Measurements from ENCODE around the gene SCN9A. TPM values are rescaled to one million over a fixed set of nuclear protein-coding genes. Genes with fewer than 3 reads are reported as not detected.
"Not testable (repeated sequence)": the region's sequence is repeated elsewhere in the genome, so short reads cannot be mapped to it uniquely, and the experiment has no call there.

SCN9A gene
- total and polyA plus RNA-seq, 2 donors: 0.67 to 32.9 TPM

- no peak overlapping the region for H3K27ac ChIP-seq (ENCODE audit: low read depth)
- WGBS: 82% methylated on average over 3 of the region's 3 CpGs
- no peaks in the 10 kb centered on the region for H3K4me1 ChIP-seq (ENCODE audit: insufficient read depth)
- no peak overlapping the region for H3K4me3 ChIP-seq (ENCODE audit: low read depth, low read length)
- DNase-seq (ENCODE audit: extremely low spot score): no peak
- H3K36me3 ChIP-seq (ENCODE audit: insufficient read depth): no peaks in the 10 kb centered on the region
These were observed 10.5 kb downstream of the SCN9A start for GRCh38 chr2:166365239-166365638.

GRCh38 chr2:166364476-166365161 lies 11.1 kb downstream of the SCN9A start:
- no peak overlapping the region for H3K27ac ChIP-seq (ENCODE audit: low read depth)
- WGBS: 89% methylated on average over 9 of the region's 9 CpGs
- H3K4me1 ChIP-seq (ENCODE audit: insufficient read depth): no peaks in the 10 kb centered on the region
- DNase-seq (ENCODE audit: extremely low spot score): no peak
- H3K36me3 ChIP-seq (ENCODE audit: insufficient read depth): no peaks in the 10 kb centered on the region
- H3K4me3 ChIP-seq (ENCODE audit: low read depth, low read length): no peak overlapping the region

DNA sequence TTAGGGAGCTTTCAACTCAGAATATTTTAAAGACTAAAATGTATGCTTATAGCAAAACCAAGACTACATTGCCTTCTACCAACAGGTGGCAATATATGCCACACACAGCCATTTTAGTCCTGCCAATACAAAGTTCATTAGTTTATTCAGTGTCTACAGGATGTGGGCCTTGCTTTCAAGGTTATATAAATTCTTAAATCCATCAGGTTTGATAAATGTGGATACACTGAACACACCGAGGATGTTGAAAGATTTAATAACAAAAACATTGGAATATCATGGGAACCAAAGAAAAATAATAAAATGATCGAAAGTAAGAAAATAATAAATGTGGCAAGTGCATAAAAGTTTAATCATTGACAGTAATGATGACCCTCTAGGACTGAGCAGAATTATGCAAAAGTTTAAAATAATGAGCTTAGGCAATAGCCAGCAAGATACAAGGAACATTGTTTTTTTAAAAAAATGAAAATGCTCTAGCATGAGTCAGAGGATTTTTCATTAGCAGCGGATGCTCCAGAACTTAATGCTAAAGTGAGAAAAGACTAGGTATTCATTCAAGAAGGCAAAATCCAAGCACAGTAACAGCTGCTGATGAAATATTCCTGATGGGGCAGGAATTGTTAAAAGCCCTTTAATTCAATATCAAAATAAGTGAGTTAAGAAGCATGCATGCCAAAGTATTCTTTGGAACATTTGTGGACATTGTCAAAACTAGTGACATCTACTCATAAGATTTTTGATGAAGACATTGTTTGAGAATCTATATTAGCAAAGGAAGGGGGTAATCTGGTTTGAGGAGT lies 14.2 kb downstream of the SCN9A start:
- H3K4me1 ChIP-seq (ENCODE audit: insufficient read depth): no peaks in the 10 kb centered on the region
- no peak overlapping the region for H3K27ac ChIP-seq (ENCODE audit: low read depth)
- DNase-seq (ENCODE audit: extremely low spot score): no peak
- H3K36me3 ChIP-seq (ENCODE audit: insufficient read depth): no peaks in the 10 kb centered on the region
- H3K4me3 ChIP-seq (ENCODE audit: low read depth, low read length): no peak overlapping the region
- WGBS: 70% methylated on average over 3 of the region's 3 CpGs

GRCh38 chr2:166360906-166361305 lies 14.8 kb downstream of the SCN9A start:
- no peak overlapping the region for H3K27ac ChIP-seq (ENCODE audit: low read depth)
- no peak for DNase-seq (ENCODE audit: extremely low spot score)
- H3K36me3 ChIP-seq (ENCODE audit: insufficient read depth): no peaks in the 10 kb centered on the region
- WGBS: 69% methylated on average over 2 of the region's 2 CpGs
- H3K4me1 ChIP-seq (ENCODE audit: insufficient read depth): no peaks in the 10 kb centered on the region
- no peak overlapping the region for H3K4me3 ChIP-seq (ENCODE audit: low read depth, low read length)

DNA sequence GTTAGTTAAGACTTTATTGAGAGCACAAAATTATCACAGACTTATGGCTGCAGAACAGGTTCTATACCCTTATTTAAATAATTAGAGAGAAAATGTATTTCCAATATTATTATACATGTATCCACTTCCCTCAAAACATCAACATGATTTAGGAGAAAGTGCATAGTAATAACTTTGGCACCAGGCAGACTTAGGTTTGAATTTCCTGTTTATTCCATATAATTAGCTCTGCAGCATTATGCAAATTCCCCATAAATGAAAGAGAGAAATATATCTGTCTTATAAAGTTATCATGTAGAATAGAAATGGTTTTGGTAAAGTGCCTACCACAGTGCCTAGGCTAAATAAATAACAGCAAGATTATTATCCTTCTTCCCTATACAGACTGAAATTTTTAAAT lies 15.3 kb downstream of the SCN9A start:
- no peak for DNase-seq (ENCODE audit: extremely low spot score)
- H3K36me3 ChIP-seq (ENCODE audit: insufficient read depth): no peaks in the 10 kb centered on the region
- H3K4me3 ChIP-seq (ENCODE audit: low read depth, low read length): no peak overlapping the region
- H3K27ac ChIP-seq (ENCODE audit: low read depth): no peak overlapping the region
- H3K4me1 ChIP-seq (ENCODE audit: insufficient read depth): no peaks in the 10 kb centered on the region

- not testable (repeated sequence) for H3K36me3 ChIP-seq (ENCODE audit: insufficient read depth)
- 95% methylated on average over 4 of the region's 4 CpGs for whole genome bisulfite sequencing
These were observed 17.8 kb downstream of the SCN9A start for GRCh38 chr2:166357950-166358321.

DNA sequence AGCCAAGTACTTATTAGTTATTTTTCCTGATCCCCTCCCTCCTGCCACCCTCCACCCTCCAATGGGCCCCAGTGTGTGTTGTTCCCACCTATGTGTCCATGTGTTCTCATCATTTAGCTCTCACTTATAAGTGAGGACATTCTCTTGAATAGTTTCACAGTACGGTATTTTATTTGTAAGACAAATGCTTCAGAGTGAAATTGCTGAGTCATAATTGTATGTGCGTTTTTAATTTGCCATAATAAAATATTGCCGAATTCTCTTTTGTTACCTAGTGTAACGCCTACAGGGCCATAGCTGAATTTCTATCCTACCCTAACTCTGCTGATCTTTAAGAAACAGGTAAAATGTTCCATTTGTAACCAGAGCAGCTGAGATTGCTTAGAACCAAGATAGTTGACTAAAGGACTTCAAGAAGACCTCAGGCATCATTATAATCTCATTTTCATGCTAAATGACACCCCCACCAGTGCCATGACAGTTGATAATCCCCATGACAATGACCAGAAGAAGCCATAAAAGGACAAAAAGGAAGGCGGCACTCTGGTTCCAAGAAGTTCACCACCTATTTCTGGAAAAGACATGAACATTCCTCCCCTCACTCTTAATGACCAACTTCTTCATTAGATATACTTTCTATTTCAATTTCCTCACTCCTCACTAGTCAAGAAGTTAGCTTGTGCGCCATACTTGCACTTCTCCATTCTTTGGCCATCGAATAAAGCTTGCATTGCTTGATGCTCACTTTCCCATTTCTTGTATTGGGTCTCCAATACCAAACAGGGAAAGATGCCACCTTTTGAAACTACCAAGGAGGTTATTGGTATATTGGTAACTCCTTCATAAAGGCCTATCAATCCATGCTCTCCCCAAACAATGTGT lies 18.4 kb downstream of the SCN9A start:
- no peaks in the 10 kb centered on the region for H3K4me1 ChIP-seq (ENCODE audit: insufficient read depth)
- H3K27ac ChIP-seq (ENCODE audit: low read depth): no peak overlapping the region
- H3K36me3 ChIP-seq (ENCODE audit: insufficient read depth): no peaks in the 10 kb centered on the region
- no peak for DNase-seq (ENCODE audit: extremely low spot score)
- 89% methylated on average over 7 of the region's 7 CpGs for WGBS
- no peak overlapping the region for H3K4me3 ChIP-seq (ENCODE audit: low read depth, low read length)

More at GRCh38 chr2:166357950-166358321, 17.8 kb downstream of the SCN9A start:
- H3K4me3 ChIP-seq (ENCODE audit: low read depth, low read length); DNase-seq (ENCODE audit: extremely low spot score); H3K27ac ChIP-seq (ENCODE audit: low read depth); H3K4me1 ChIP-seq (ENCODE audit: insufficient read depth): not testable (repeated sequence)

DNA sequence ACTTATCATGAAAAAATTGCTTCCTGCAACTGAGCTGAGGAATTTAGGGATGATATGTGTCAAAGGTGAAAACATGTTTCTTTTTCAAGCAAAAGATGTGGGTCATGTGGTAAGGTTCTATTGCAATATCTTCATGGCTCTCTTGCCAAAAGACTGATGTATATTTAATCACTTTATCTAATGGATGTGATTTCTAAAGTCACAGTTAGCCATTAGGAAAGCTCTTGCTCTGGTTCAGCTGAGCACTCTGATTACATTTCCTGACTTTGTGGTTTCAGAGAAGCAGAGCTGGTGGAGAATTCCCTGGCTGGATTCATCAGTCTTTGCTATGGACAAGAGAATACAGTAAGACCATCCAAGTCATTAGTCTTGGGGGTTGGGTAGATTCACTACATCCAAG lies 24.4 kb downstream of the SCN9A start:
- H3K4me3 ChIP-seq (ENCODE audit: low read depth, low read length): no peak overlapping the region
- H3K27ac ChIP-seq (ENCODE audit: low read depth): no peak overlapping the region
- no peak for DNase-seq (ENCODE audit: extremely low spot score)
- no peaks in the 10 kb centered on the region for H3K4me1 ChIP-seq (ENCODE audit: insufficient read depth)
- H3K36me3 ChIP-seq (ENCODE audit: insufficient read depth): no peaks in the 10 kb centered on the region

DNA sequence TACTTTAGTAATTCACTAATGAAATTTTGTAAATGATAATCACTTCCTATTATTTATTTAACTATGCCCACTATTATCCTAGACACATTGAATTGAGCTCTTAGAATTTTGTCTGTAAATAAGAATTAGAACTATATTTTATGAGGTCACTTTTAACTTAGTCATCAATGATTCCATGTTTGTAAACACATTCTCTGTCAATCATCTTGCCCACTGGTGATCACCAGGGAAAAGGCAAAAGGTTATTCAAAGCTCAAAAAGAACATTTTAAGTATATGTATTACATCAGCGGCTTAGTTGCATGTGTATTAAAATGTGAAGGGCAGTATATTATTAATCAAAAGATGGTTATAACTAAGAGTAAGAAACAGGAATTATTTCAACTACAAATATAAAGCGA lies 25.2 kb downstream of the SCN9A start:
- Histone ChIP-seq H3K4me3 (ENCODE audit: low read depth, low read length) (no peak overlapping the region), H3K36me3 (ENCODE audit: insufficient read depth) (no peaks in the 10 kb centered on the region), H3K4me1 (ENCODE audit: insufficient read depth) (no peaks in the 10 kb centered on the region), H3K27ac (ENCODE audit: low read depth) (no peak overlapping the region)
- DNase-seq (ENCODE audit: extremely low spot score): no peak
- WGBS: 97% methylated on average over 2 of the region's 2 CpGs

DNA sequence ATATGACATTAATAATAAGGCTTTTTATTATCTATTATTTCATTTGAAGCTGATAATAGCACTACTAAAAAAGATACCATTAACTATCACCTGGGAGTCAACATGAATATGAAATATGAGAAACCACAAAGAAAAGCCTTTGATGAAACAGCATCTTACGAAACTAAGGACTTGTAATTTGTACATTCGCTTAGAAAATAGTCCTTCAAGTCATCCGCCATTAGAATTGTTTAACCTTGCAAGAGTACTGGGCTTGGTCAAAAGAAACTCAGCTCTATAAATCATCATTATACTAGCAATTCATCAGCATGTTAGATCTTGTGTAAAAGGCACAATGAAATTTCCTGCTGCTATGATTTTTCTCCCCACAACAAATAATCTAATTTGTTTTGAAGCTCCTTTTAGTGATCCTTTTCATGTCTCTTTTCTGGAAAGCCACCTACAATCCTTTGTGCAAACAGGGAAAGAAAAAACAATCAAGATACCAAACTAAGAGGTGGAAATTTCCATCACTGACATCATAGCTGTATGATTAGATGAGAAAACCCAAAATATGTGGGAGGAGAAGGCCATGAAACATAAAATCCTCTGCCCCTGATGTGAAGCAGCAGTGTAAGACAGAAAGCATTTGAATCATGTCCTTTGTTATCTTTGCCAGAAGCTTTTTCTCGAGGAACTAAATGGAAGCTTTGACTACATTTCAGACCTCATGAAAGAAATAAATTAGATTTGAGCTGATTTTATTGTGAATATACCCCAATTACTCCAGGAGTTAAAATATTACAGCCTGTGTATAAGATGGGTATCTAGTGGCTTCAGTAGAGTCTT lies 31.2 kb downstream of the SCN9A start:
- DNase-seq (ENCODE audit: extremely low spot score): peak; percentile 51
- Histone ChIP-seq H3K4me1 (ENCODE audit: insufficient read depth) (no peaks in the 10 kb centered on the region), H3K36me3 (ENCODE audit: insufficient read depth) (no peaks in the 10 kb centered on the region), H3K4me3 (ENCODE audit: low read depth, low read length) (no peak overlapping the region), H3K27ac (ENCODE audit: low read depth) (no peak overlapping the region)
- WGBS: 71% methylated on average over 4 of the region's 4 CpGs

GRCh38 chr2:166343467-166343866 lies 32.3 kb downstream of the SCN9A start:
- Histone ChIP-seq H3K4me3 (ENCODE audit: low read depth, low read length) (no peak overlapping the region), H3K4me1 (ENCODE audit: insufficient read depth) (no peaks in the 10 kb centered on the region), H3K36me3 (ENCODE audit: insufficient read depth) (no peaks in the 10 kb centered on the region), H3K27ac (ENCODE audit: low read depth) (no peak overlapping the region)
- 22% methylated on average over 2 of the region's 2 CpGs for WGBS
- no peak for DNase-seq (ENCODE audit: extremely low spot score)

DNA sequence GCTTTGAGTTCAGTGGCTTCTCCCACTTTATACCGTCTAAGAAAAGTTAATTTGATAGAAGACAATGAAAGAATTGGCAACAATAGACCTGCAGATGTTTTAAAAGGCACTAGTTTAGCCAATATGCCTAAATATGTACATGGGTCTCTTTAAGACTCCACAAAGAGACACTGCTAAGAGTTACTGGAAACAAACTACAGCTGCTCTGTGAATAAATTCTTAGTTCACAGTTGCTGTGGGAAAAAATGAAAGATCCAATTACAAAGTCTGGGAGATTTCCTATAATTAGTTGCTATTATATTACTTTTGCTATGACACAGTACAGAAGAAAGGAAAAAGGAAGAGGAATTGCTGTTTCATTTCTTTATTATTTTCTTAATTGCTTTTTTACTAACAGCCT lies 34.3 kb downstream of the SCN9A start:
- Histone ChIP-seq H3K4me3 (ENCODE audit: low read depth, low read length) (no peak overlapping the region), H3K4me1 (ENCODE audit: insufficient read depth) (no peaks in the 10 kb centered on the region), H3K27ac (ENCODE audit: low read depth) (no peak overlapping the region), H3K36me3 (ENCODE audit: insufficient read depth) (no peaks in the 10 kb centered on the region)
- DNase-seq (ENCODE audit: extremely low spot score): no peak
- WGBS: 18% methylated on average over 1 of the region's 1 CpG

- Histone ChIP-seq H3K27ac (ENCODE audit: low read depth) (no peak overlapping the region), H3K4me3 (ENCODE audit: low read depth, low read length) (no peak overlapping the region), H3K4me1 (ENCODE audit: insufficient read depth) (no peaks in the 10 kb centered on the region), H3K36me3 (ENCODE audit: insufficient read depth) (no peaks in the 10 kb centered on the region)
- no peak for DNase-seq (ENCODE audit: extremely low spot score)
- 89% methylated on average over 4 of the region's 4 CpGs for WGBS
These were observed 36.9 kb downstream of the SCN9A start for GRCh38 chr2:166338831-166339339.

Measured in urinary bladder (tissue), 4 donors.